ENCODE measurements around the gene HIF3A. TPM values are rescaled to one million over a fixed set of nuclear protein-coding genes. Genes with fewer than 3 reads are reported as not detected.

The HIF3A gene
- total RNA-seq, 1 experiment from 2014 or later = not detected

DNA sequence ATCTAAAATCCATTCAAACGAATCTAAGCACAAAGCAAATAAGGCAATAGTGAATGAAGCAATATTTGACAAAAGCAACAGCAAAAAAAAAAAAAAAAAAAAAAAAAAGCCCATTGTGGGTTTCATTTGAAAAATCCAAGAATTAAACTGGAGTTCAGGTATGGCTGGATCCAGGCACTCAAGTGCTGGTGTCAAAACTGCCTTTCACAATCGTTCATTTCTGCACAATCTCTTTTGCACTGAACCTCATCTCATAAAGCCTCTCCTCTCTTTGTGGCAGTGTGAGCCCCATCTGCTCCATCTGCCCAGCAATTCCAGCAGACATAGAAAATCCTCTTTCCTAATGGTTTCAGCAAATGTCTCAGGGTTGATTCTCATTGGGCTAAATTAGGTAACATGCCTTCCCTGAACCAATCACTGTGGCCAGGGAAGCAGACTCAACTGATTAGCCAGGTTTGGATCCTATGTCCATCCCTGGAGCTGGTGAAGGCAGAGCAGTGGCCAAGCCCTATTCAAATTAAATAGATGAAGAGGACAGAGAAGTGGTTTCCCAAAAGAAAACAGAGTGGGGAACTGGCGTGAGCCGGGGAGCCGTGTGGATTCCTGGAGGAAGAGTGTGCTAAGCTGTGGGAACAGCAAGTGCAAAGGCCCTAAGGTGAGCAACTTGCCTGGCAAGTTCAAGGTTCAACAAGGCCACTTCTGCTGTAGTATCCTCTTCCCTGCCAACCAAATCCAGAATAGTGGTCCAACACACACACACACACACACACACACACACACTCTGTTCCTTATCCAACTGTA, 1.2 kb upstream of the HIF3A start:
- no peaks in the 10 kb centered on the region for H3K79me2 ChIP-seq (ENCODE audit: low read length)
- no peak overlapping the region for H3K4me2 ChIP-seq (ENCODE audit: low read length)
- H3F3A ChIP-seq (ENCODE audit: low read length, unreplicated experiment) = no peaks in the 10 kb centered on the region
- H3K4me3 ChIP-seq (ENCODE audit: low read length) = no peak overlapping the region
- H3K4me1 ChIP-seq (ENCODE audit: insufficient read depth, low read length) = peaks cover 5% of the 10 kb centered on the region; the same call in 1 of the 2 replicates
- no peaks in the 10 kb centered on the region for H3K36me3 ChIP-seq (ENCODE audit: low read depth, low read length)
- DNase-seq (no peak), ATAC-seq (no peak)
- no peaks in the 10 kb centered on the region for H3K27me3 ChIP-seq (ENCODE audit: low read length)
- ChIA-PET CTCF (no interaction called here), POLR2A (ENCODE audit: unreplicated experiment) (no interaction called here)
- no peak overlapping the region for H3K9ac ChIP-seq (ENCODE audit: low read length)
- no peak overlapping the region for H2AFZ ChIP-seq (ENCODE audit: low read length)
- no TSS peak for BruUV-seq (replicated peaks)
- no peaks in the 10 kb centered on the region for H3K9me3 ChIP-seq (ENCODE audit: low read length)
- H3K27ac ChIP-seq (ENCODE audit: low read length) = no peak overlapping the region
- no peaks in the 10 kb centered on the region for H4K20me1 ChIP-seq (ENCODE audit: low read length)
- intact Hi-C loops (cut with micrococcal nuclease) = no loop called here
- TF ChIP-seq EZH2phosphoT487 (IDR thresholded peaks at IDR 0.05; ENCODE audit: borderline replicate concordance, low read length) = no peak
- no peak for TF ChIP-seq EZH2 (IDR thresholded peaks at IDR 0.05; ENCODE audit: low read length, unreplicated experiment)
- TF ChIP-seq, protein P1, sequence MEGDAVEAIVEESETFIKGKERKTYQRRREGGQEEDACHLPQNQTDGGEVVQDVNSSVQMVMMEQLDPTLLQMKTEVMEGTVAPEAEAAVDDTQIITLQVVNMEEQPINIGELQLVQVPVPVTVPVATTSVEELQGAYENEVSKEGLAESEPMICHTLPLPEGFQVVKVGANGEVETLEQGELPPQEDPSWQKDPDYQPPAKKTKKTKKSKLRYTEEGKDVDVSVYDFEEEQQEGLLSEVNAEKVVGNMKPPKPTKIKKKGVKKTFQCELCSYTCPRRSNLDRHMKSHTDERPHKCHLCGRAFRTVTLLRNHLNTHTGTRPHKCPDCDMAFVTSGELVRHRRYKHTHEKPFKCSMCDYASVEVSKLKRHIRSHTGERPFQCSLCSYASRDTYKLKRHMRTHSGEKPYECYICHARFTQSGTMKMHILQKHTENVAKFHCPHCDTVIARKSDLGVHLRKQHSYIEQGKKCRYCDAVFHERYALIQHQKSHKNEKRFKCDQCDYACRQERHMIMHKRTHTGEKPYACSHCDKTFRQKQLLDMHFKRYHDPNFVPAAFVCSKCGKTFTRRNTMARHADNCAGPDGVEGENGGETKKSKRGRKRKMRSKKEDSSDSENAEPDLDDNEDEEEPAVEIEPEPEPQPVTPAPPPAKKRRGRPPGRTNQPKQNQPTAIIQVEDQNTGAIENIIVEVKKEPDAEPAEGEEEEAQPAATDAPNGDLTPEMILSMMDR (conservative IDR thresholded peaks at IDR 0.05; ENCODE audit: low read depth, low read length) = no peak
- no peaks in the 10 kb centered on the region for H3K9me2 ChIP-seq (replicated peaks; ENCODE audit: low read length)

DNA sequence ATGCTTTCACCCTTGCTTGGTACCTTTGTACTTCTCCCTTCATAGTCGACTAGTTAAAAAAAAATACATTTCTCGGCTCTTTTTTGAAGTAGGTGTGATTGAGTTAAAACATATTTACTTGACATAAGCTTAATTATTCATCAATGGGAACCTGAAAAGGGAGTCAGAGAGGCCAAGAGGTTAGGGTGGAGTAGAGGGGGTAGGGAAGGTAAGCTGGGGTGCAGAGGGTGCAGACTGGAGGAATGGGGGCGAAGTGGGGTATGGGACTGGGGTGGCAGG, 701 bp upstream of the HIF3A start:
- POLR2A ChIA-PET (ENCODE audit: unreplicated experiment) = no interaction called here
- H3K79me2 ChIP-seq (ENCODE audit: low read length) = no peaks in the 10 kb centered on the region

More for the DNA sequence above, 701 bp upstream of the HIF3A start:
- Histone ChIP-seq H3K4me3 (ENCODE audit: low read length) (no peak overlapping the region), H2AFZ (ENCODE audit: low read length) (no peak overlapping the region), H3K9ac (ENCODE audit: low read length) (no peak overlapping the region), H3K27ac (ENCODE audit: low read length) (no peak overlapping the region), H3K36me3 (ENCODE audit: low read depth, low read length) (no peaks in the 10 kb centered on the region), H3K4me1 (ENCODE audit: insufficient read depth, low read length) (peaks cover 5% of the 10 kb centered on the region; the same call in 1 of the 2 replicates), H4K20me1 (ENCODE audit: low read length) (no peaks in the 10 kb centered on the region), H3F3A (ENCODE audit: low read length, unreplicated experiment) (no peaks in the 10 kb centered on the region), H3K9me3 (ENCODE audit: low read length) (no peaks in the 10 kb centered on the region), H3K27me3 (ENCODE audit: low read length) (no peaks in the 10 kb centered on the region), H3K4me2 (ENCODE audit: low read length) (no peak overlapping the region), H3K9me2 (replicated peaks; ENCODE audit: low read length) (no peaks in the 10 kb centered on the region)
- BruUV-seq (replicated peaks) = no TSS peak
- CTCF ChIA-PET = no interaction called here
- intact Hi-C loops (cut with micrococcal nuclease) = no loop called here
- ATAC-seq = no peak
- DNase-seq = no peak
- TF ChIP-seq EZH2 (IDR thresholded peaks at IDR 0.05; ENCODE audit: low read length, unreplicated experiment) (no peak), EZH2phosphoT487 (IDR thresholded peaks at IDR 0.05; ENCODE audit: borderline replicate concordance, low read length) (no peak)
- TF ChIP-seq, protein P1 (conservative IDR thresholded peaks at IDR 0.05; ENCODE audit: low read depth, low read length) = no peak
